Measurements from ENCODE around the gene BCAS1.

Gene BCAS1

GRCh38 chr20:53930651-53931504, 139.5 kb downstream of the BCAS1 start:
- H3K4me3 ChIP-seq (ENCODE audit: low read depth, low read length): no peak overlapping the region
- DNase-seq (ENCODE audit: low read depth): no peak
- TF ChIP-seq CTCF (IDR thresholded peaks at IDR 0.05; ENCODE audit: control insufficient read depth, extremely low read depth, insufficient read depth): no peak

GRCh38 chr20:53929974-53930650, 140.3 kb downstream of the BCAS1 start:
- no peak for TF ChIP-seq CTCF (IDR thresholded peaks at IDR 0.05; ENCODE audit: control insufficient read depth, extremely low read depth, insufficient read depth)
- no peak for DNase-seq (ENCODE audit: low read depth)
- no peak overlapping the region for H3K4me3 ChIP-seq (ENCODE audit: low read depth, low read length)

GRCh38 chr20:53929399-53929798, 141.0 kb downstream of the BCAS1 start:
- TF ChIP-seq CTCF (IDR thresholded peaks at IDR 0.05; ENCODE audit: control insufficient read depth, extremely low read depth, insufficient read depth): no peak
- DNase-seq (ENCODE audit: low read depth): no peak
- H3K4me3 ChIP-seq (ENCODE audit: low read depth, low read length): no peak overlapping the region

- DNase-seq (ENCODE audit: low read depth): no peak
- TF ChIP-seq CTCF (IDR thresholded peaks at IDR 0.05; ENCODE audit: control insufficient read depth, extremely low read depth, insufficient read depth): no peak
- no peak overlapping the region for H3K4me3 ChIP-seq (ENCODE audit: low read depth, low read length)
These were observed 142.4 kb downstream of the BCAS1 start for GRCh38 chr20:53927990-53928389.

GRCh38 chr20:53926428-53927028, 143.9 kb downstream of the BCAS1 start:
- DNase-seq (ENCODE audit: low read depth): no peak
- H3K4me3 ChIP-seq (ENCODE audit: low read depth, low read length): no peak overlapping the region
- no peak for TF ChIP-seq CTCF (IDR thresholded peaks at IDR 0.05; ENCODE audit: control insufficient read depth, extremely low read depth, insufficient read depth)

GRCh38 chr20:53925651-53926401, 144.6 kb downstream of the BCAS1 start:
- DNase-seq (ENCODE audit: low read depth): no peak
- TF ChIP-seq CTCF (IDR thresholded peaks at IDR 0.05; ENCODE audit: control insufficient read depth, extremely low read depth, insufficient read depth): no peak
- H3K4me3 ChIP-seq (ENCODE audit: low read depth, low read length): no peak overlapping the region
